ENCODE data around the gene GSDME. TPM values are rescaled to one million over a fixed set of nuclear protein-coding genes. Genes with fewer than 3 reads are reported as not detected.

Gene GSDME
- total and polyA plus RNA-seq, 7 donors = 4.9 to 32.1 (median 14.1) TPM

DNA sequence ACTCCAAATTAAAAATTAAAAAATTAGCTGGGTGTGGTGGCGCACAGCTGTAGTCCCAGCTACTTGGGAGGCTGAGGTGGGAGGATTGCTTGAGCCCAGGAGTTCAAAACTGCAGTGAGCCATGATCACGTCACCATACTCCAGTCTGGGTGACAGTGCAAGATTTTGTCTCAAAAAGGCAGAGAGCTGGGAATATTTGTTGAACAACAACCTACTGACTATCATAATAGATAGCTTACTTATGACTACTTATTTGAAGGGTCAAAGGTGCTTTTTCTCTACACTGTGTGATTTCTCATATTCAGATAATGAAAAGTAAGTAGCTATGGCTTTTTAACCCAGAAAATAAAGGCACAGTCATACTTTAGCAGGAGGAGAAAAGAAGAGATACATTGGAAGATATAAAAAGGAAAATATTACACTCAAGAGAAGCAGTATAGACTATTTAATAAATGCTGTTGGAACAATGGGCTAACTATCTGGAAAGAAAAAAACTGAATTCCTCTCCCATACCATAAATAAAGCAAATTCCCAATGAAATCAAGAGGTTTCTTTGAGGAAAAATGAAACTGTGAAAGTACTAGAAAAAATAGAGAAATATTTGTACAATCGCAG is 6.7 kb downstream of the GSDME start:
- Histone ChIP-seq H3K9me3 (no peaks in the 10 kb centered on the region), H3K4me3 (no peak overlapping the region), H3K36me3 (ENCODE audit: insufficient read depth in 1 of 2, low read depth in 1 of 2) (no peaks in the 10 kb centered on the region), H3K4me1 (peaks cover 13% of the 10 kb centered on the region), H3K27ac (no peak overlapping the region), H3K27me3 (ENCODE audit: insufficient read depth in 3 of 3, low read length in 2 of 3) (no peaks in the 10 kb centered on the region)
- intact Hi-C loops (cut with DNase I) = no loop called here
- TF ChIP-seq, protein P1, sequence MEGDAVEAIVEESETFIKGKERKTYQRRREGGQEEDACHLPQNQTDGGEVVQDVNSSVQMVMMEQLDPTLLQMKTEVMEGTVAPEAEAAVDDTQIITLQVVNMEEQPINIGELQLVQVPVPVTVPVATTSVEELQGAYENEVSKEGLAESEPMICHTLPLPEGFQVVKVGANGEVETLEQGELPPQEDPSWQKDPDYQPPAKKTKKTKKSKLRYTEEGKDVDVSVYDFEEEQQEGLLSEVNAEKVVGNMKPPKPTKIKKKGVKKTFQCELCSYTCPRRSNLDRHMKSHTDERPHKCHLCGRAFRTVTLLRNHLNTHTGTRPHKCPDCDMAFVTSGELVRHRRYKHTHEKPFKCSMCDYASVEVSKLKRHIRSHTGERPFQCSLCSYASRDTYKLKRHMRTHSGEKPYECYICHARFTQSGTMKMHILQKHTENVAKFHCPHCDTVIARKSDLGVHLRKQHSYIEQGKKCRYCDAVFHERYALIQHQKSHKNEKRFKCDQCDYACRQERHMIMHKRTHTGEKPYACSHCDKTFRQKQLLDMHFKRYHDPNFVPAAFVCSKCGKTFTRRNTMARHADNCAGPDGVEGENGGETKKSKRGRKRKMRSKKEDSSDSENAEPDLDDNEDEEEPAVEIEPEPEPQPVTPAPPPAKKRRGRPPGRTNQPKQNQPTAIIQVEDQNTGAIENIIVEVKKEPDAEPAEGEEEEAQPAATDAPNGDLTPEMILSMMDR (IDR thresholded peaks at IDR 0.05) = no peak
- whole genome bisulfite sequencing, 3 donors = 96 to 99% (median 98%) methylated on average over 3 of the region's 3 CpGs
- ATAC-seq (no peak), DNase-seq (no peak)

DNA sequence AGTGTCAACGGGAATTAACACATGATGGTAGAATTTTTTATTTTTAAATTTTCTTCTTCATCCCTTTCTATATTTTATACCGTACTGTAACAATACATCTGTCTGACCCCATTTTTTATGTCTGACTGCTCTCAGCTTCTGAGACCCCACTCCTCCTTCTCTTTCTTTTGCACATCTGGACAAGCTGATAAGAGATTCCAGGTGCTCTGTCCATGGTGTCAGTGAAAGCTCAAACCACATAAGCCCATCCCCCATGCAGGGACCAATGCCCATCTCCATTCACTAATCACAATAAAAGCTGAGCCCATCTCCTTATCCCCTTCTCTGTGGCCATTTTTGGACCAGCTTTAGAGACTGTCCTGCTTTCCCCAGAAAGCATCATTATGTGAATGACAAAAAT is 8.7 kb downstream of the GSDME start:
- intact Hi-C loops (cut with DNase I) = no loop called here
- H3K4me3 ChIP-seq = no peak overlapping the region
- no peak for ATAC-seq
- TF ChIP-seq, protein P1 (IDR thresholded peaks at IDR 0.05) = no peak
- no peaks in the 10 kb centered on the region for H3K27me3 ChIP-seq (ENCODE audit: insufficient read depth in 3 of 3, low read length in 2 of 3)
- H3K9me3 ChIP-seq = no peaks in the 10 kb centered on the region
- no peaks in the 10 kb centered on the region for H3K4me1 ChIP-seq
- no peak overlapping the region for H3K27ac ChIP-seq
- WGBS, 3 donors = 76 to 98% (median 93%) methylated on average over 2 of the region's 2 CpGs
- no peak for DNase-seq
- peaks cover 0 to 9% of the 10 kb centered on the region in 2 donors for H3K36me3 ChIP-seq (ENCODE audit: insufficient read depth in 1 of 2, low read depth in 1 of 2)

DNA sequence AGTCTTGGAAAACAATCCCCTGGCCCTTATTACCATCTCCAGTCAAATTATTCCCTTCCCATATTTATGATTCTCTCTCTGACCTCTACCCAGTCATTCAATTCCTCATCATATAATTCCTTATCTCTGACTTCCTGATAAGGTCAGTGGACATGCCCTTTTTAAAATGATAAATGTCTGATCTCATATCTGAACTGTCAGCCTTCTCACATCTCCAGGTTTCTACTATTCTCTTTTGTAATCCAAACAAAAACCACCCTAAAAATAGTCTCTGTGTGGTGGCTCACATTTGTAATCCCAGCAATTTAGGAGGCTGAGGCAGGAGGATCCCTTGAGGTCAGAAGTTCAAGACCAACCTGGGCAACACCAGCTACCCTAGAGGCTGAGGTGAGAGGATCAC is 11.9 kb downstream of the GSDME start:
- H3K9me3 ChIP-seq = no peaks in the 10 kb centered on the region
- no peak overlapping the region for H3K4me3 ChIP-seq
- H3K4me1 ChIP-seq = peaks cover 17% of the 10 kb centered on the region
- H3K27ac ChIP-seq = no peak overlapping the region
- H3K27me3 ChIP-seq (ENCODE audit: insufficient read depth in 3 of 3, low read length in 2 of 3) = no peaks in the 10 kb centered on the region
- ATAC-seq (no peak), DNase-seq (no peak)
- TF ChIP-seq, protein P1 (IDR thresholded peaks at IDR 0.05) = no peak
- intact Hi-C loops (cut with DNase I) = no loop called here
- peaks cover 0 to 9% of the 10 kb centered on the region in 2 donors for H3K36me3 ChIP-seq (ENCODE audit: insufficient read depth in 1 of 2, low read depth in 1 of 2)

DNA sequence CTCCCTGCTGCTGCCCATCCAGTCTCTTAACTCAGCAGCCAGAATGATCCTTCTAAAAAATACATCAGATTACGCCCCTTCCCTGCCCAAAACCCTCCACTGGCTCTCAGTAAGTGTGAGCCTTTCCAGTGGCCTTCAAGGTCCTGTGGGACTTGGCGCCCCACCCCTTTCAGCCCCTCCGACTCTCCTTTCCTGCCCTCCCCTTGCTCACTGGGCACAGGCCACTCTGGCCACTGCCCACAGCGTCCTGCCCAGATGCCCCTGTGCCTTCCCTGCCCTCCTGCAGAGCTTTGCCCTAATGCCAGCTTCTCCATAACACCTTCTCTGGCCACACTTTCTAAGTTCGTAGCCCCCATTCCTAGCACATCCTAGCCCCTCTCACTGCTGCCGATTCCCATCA is 13.8 kb downstream of the GSDME start:
- 84 to 86% (median 86%) methylated on average over 6 of the region's 6 CpGs for whole genome bisulfite sequencing, 3 donors
- Histone ChIP-seq H3K36me3 (ENCODE audit: insufficient read depth in 1 of 2, low read depth in 1 of 2) (peaks cover 0 to 9% of the 10 kb centered on the region in 2 donors), H3K27ac (no peak overlapping the region), H3K9me3 (peaks cover 4% of the 10 kb centered on the region), H3K27me3 (ENCODE audit: insufficient read depth in 3 of 3, low read length in 2 of 3) (no peaks in the 10 kb centered on the region), H3K4me3 (no peak overlapping the region), H3K4me1 (peaks cover 17% of the 10 kb centered on the region)
- intact Hi-C loops (cut with DNase I) = no loop called here
- DNase-seq = no peak
- ATAC-seq = no peak
- TF ChIP-seq, protein P1 (IDR thresholded peaks at IDR 0.05) = no peak

Data from psoas muscle (tissue), 8 donors.